Thyroid gland (tissue), 4 donors: Measurements from ENCODE around the gene TRAF7. TPM values are rescaled to one million over a fixed set of nuclear protein-coding genes. Genes with fewer than 3 reads are reported as not detected.

Experiments used
- DNase-seq, 2 donors: peaks; one replicate each; pipeline ENCODE4 v3.0.0-alpha.2; 2019
- H3K27ac ChIP-seq, 3 donors: fragments of 200-600 bp; sonication (generic); 1 replicate in 2 of 3; 2 replicates in 1 of 3; pipeline ENCODE4 v1.5.1; 2016 to 2019; ENCODE audit warnings: mild to moderate bottlenecking in 1 of 3, moderate library complexity in 1 of 3
- H3K27me3 ChIP-seq: fragments of 200-600 bp; sonication (generic); one replicate; pipeline ENCODE4 v1.5.1; 2019
- H3K36me3 ChIP-seq, 2 donors: fragments of 200-600 bp; sonication (generic); one replicate each; pipeline ENCODE4 v1.5.1; 2016 to 2019
- H3K4me1 ChIP-seq, 2 donors: fragments of 200-600 bp; sonication (generic); one replicate each; pipeline ENCODE4 v1.5.1; 2017 to 2019
- H3K4me3 ChIP-seq, 3 donors: fragments of 200-600 bp; sonication (generic); replicated peaks in 1 of 3; 1 replicate in 2 of 3; 2 replicates in 1 of 3; pipeline ENCODE4 v1.5.1; 2016; ENCODE audit warnings: mild to moderate bottlenecking in 1 of 3
- H3K9me3 ChIP-seq: fragments of 200-600 bp; sonication (generic); one replicate; pipeline ENCODE4 v1.5.1; 2017
- CTCF ChIP-seq, 6 experiments: fragments of 200-600 bp in 3 of 6; fragments of 450-650 bp in 3 of 6; sonication (generic) in 3 of 6; IDR thresholded peaks; one replicate each; pipeline ENCODE4 v1.5.1; 2016 to 2019; ENCODE audit warnings: antibody characterized with exemption in 6 of 6, mild to moderate bottlenecking in 2 of 6, inconsistent platforms in 1 of 6, moderate library complexity in 1 of 6
- POLR2A ChIP-seq, 2 donors: fragments of 450-650 bp; IDR thresholded peaks; one replicate each; pipeline ENCODE4 v1.6.1; 2017; ENCODE audit warnings: antibody characterized with exemption in 2 of 2, mild to moderate bottlenecking in 2 of 2, moderate library complexity in 1 of 2
- WGBS, 2 donors: methylation state at CpG; one replicate each; pipeline ENCODE4 v1.1.5; 2017; 5-methylcytosine and 5-hydroxymethylcytosine counted together
- intact Hi-C: fragments of 100-400 bp; cut with DNase I; formaldehyde crosslinking; loops from one replicate; pipeline ENCODE4 v1.15.1; 2023
- total RNA-seq, 4 donors: library from RNA; depleted of rRNA; stranded (reverse); fragments of >200 nt; gene quantifications; one replicate each; pipeline ENCODE4 v1.2.3, GENCODE V29; 2016

The TRAF7 gene
- total RNA-seq, 4 donors from 2014 or later, result 27.7 to 51.9 (median 41.5) TPM

- no peak overlapping the region for H3K27ac ChIP-seq
- H3K4me3 ChIP-seq, result no peak overlapping the region
- intact Hi-C loops, result no loop called here
- peaks cover 33 to 57% of the 10 kb centered on the region in 2 donors for H3K4me1 ChIP-seq
- DNase-seq, result no peak
- TF ChIP-seq CTCF (IDR thresholded peaks at IDR 0.05) (no peak), POLR2A (IDR thresholded peaks at IDR 0.05) (no peak)
- 85 to 96% methylated on average over 16 to 25 of the region's 27 CpGs for WGBS, 2 donors
- no peaks in the 10 kb centered on the region for H3K27me3 ChIP-seq
- no peaks in the 10 kb centered on the region for H3K9me3 ChIP-seq
- H3K36me3 ChIP-seq, result no peaks in the 10 kb centered on the region
Measured at GRCh38 chr16:2157480-2158261, 2.1 kb downstream of the TRAF7 start.

- Histone ChIP-seq H3K4me1 (peaks cover 28 to 52% of the 10 kb centered on the region in 2 donors), H3K27ac (peak overlapping the region in 1 of 3 donors; percentile 63), H3K9me3 (no peaks in the 10 kb centered on the region), H3K36me3 (no peaks in the 10 kb centered on the region), H3K27me3 (no peaks in the 10 kb centered on the region), H3K4me3 (no peak overlapping the region)
- no peak for TF ChIP-seq CTCF (IDR thresholded peaks at IDR 0.05)
- TF ChIP-seq POLR2A (IDR thresholded peaks at IDR 0.05), result no peak
- DNase-seq, result no peak
- WGBS, 2 donors, result 78 to 95% methylated on average over 13 to 15 of the region's 15 CpGs
- intact Hi-C loops, result no loop called here
Measured at GRCh38 chr16:2158262-2158638, 2.7 kb downstream of the TRAF7 start.

- no peaks in the 10 kb centered on the region for H3K36me3 ChIP-seq
- no peak for TF ChIP-seq CTCF (IDR thresholded peaks at IDR 0.05)
- no peak for TF ChIP-seq POLR2A (IDR thresholded peaks at IDR 0.05)
- no peaks in the 10 kb centered on the region for H3K27me3 ChIP-seq
- H3K4me3 ChIP-seq, result no peak overlapping the region
- H3K4me1 ChIP-seq, result peaks cover 18 to 43% of the 10 kb centered on the region in 2 donors
- intact Hi-C loops, result no loop called here
- no peak for DNase-seq
- 58 to 81% methylated on average over 6 to 20 of the region's 24 CpGs for WGBS, 2 donors
- H3K27ac ChIP-seq, result peak overlapping the region; percentile 46 to 63 (median 57)
- no peaks in the 10 kb centered on the region for H3K9me3 ChIP-seq
Measured at GRCh38 chr16:2159175-2159838, 3.7 kb downstream of the TRAF7 start.

DNA sequence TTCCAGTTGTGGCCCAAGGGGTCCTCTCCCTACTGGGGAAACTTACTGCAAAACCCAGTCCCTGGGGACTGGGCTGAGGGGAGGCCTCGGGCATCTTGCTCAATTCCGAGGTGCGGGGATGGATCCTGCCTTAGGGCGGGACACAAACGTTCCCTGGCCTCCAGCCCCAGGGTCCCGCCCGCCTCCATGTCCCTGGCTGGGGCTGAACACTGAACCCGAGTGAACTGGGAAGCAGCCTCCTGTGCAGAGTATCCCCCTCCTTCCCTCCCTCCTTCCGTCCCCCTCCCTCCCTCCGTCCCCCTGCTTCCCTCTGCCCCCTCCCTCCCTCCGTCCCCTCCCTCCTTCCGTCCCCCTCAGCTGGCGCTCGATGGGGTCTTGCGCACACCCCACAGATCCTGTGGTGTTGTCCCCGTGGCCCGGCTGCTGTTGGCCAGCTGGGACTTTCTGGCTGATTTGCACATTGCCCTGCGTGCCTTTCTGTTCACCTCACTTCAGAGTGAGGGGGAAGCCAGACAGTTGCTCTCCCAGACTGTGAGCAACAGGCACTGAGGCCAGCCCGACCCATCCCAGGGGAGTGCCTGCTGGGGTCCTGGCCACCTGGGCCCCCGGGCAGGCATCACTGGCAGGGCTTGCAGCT is 5.5 kb downstream of the TRAF7 start:
- Histone ChIP-seq H3K4me3 (no peak overlapping the region), H3K27ac (peak overlapping the region in 1 of 3 donors; percentile 36), H3K9me3 (no peaks in the 10 kb centered on the region), H3K36me3 (peaks cover 0 to 5% of the 10 kb centered on the region in 2 donors), H3K27me3 (no peaks in the 10 kb centered on the region), H3K4me1 (peaks cover 11 to 41% of the 10 kb centered on the region in 2 donors)
- TF ChIP-seq POLR2A (IDR thresholded peaks at IDR 0.05) (no peak), CTCF (IDR thresholded peaks at IDR 0.05) (no peak)
- peak in 1 of 2 donors; percentile 20 for DNase-seq
- 72 to 84% methylated on average over 14 to 20 of the region's 20 CpGs for whole genome bisulfite sequencing, 2 donors
- intact Hi-C loops, result no loop called here
